ENCODE measurements around the gene ADRA2C.

- TF ChIP-seq CTCF (IDR thresholded peaks at IDR 0.05) (no peak), POLR2A (IDR thresholded peaks at IDR 0.05) (no peak)
Observed at GRCh38 chr4:3788366-3788660, 22.1 kb downstream of the ADRA2C start.
